ENCODE measurements around the gene HK1. TPM values are rescaled to one million over a fixed set of nuclear protein-coding genes. Genes with fewer than 3 reads are reported as not detected.

The HK1 gene
- total RNA-seq, 1 donor from 2014 or later, result 113 TPM

DNA sequence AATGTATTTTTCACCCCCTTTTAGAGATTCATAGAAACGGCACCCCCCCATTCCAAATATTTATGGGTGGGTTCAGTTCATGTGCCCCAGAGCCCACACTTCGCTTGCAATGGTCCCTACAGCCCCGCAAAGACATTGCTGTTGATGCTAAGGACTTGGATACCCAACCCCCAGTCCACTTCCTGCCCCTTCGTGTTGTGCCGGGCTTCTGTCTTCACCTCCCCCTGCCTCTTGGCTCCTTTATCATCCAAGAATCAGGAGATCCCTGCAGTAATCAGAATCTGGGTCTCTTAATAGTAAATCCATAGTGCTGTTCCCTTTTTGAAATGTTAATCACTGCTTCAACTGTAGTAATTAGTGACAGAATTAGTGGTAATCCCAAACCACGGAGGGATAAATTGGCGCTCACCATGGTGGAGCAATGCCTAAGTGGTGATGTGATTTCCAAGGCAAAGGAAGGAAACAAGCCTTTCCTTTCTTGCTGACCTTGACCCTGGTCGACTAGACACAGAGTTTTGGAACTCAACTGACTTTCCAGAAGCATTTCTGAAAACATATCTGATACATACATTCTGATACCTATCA lies 67.7 kb downstream of the HK1 start:
- peak in 1 of 2 donors; percentile 32 for DNase-seq (ENCODE audit: low read depth in 2 of 2)

DNA sequence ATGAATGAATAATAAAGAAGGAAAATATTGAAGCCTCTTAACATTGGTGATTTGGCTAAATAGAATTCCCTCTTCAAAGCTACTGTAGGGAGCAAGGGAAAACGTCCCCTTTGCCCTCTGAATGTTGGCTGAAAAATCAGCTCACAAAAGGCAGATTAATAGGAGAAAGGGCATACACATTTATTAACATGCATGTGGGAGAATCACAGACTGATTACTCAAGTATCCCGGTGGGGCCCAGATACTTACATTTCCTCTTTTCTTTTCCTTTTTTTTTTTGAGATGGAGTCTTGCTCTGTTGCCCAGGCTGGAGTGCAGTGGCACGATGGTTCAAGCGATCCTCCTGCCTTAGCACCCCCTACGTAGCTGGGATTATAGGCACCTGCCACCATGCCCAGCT lies 68.5 kb downstream of the HK1 start:
- no peak for DNase-seq (ENCODE audit: low read depth in 2 of 2)

DNA sequence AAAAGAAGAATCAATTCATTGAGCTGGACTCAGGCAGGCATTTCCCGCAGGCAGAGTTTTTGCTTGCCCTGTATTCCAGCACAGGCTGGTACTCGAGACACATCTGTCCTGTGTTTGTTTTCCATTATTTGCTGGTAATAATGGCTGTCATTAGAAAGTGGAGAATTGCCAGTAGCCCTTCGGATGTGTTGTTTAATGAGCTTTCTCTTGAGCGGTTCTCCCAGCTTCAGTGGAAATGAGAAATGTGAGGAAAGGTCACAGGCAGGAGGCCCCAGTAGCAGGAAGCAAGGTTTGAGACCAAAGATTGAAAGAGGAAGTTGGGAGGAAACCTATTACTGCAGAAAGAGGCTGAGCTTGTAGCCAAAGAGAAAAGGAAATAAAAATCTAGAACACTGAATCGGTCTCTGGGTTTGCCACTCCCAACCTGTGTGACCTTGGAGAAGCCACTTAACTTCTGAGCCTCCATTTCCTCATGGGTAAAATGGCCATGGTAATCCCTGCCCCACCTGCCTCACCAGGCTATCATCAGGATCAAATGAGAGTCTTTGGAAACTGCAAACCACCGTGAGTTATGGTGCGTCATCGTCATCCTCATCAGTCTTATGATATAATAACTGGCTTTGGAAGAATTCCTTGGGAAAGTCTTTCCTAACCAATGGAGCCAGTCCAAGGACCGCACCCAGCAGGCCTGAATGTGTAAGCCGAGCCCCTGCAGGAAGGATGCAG lies 70.7 kb downstream of the HK1 start:
- DNase-seq (ENCODE audit: low read depth in 2 of 2), result peak in 1 of 2 donors; percentile 62

DNA sequence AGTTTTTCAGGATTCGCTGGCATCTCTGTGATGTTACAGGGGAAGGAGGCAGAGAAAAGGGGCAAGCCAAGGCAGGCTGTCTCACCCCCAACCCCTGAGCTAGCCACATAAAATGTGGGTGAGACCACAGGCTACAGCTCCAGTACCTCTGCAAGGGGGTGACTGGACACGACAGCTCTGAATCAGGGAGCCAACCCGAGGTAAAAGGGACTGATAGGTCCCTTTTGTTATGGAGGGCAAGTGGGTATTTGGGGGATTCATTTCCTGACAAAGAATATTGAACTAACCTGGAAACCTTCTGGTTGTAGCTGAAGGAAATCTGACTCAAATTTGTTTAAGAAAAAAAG lies 71.2 kb downstream of the HK1 start:
- no peak for DNase-seq (ENCODE audit: low read depth in 2 of 2)

DNA sequence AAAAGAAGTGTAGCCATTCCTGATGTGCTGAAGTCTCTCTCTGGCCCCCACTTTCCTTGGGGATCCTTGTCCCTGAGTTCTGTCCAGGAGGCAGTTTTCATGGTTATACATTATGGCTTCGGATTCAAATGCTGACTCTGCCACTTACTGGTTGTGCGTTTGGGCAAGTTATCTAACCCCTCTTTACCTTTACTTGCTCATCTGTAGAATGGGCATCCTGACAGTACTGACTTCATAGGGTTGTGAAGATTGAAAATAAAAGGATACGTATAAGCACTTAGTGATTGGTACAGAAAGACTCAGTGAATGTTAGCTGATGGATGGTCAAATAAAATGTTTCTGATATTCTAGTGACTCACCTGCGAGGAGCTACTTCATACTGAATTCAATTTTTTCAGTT lies 73.3 kb downstream of the HK1 start:
- no peak for DNase-seq (ENCODE audit: low read depth in 2 of 2)

DNA sequence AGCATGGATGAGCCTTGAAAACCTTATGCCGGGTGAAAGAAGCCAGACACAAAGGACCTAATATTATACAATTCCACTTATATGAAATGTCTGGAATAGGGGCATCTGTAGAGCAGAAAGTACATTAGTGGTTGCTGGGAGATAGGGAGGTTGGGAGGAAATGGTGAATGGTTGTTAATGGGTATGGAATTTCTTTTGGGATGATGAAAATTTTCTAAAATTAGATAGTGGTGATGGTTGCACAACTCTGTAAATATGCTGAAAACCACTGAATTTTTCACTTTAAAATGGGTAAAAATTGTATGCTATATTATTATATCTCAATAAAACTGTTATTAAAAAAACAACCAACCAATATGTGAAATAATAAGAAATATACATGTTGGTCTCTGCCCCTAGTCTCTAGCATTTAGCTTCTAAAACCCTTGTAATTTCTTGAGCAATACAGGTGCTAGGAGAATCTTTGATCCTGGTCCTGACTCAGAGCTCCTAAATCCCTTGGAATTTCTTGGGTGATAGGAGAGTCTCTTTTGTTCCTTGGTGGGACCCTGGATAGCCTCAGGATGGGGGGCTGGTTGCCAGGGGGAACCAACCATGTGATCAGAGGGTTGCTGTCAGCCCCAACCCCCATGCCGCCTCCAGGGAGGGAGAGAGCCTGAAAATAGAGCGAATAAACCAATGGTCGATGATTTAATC lies 74.4 kb downstream of the HK1 start:
- no peak for DNase-seq (ENCODE audit: low read depth in 2 of 2)

DNA sequence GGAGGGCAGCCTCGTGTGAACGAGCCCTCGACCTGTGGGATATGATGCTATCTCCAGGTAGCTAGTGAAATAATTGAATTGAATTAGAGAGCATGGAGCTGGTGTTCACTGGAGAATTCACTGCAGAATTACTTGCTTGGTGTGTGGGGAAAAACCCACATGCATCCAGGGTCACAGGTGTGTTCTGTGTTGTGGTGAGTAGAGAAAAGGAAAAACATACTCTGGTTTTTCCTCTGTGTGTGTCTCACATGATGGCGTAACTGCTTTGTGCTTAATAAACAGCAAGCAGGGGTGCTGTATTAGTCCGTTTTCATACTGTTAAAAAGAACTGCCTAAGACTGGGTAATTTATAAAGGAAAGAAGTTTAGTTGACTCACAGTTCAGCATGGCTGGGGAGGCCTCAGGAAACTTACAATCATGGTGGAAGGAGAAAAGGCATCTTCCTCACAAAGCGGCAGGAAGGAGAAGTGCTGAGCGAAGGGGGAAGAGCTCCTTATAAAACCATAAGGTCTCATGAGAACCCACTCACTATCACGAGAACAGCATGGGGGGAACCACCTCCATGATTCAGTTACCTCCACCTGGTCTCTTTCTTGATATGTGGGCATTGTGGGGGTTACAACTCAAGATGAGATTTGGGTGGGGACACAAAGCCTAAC lies 75.8 kb downstream of the HK1 start:
- no peak for DNase-seq (ENCODE audit: low read depth in 2 of 2)

DNA sequence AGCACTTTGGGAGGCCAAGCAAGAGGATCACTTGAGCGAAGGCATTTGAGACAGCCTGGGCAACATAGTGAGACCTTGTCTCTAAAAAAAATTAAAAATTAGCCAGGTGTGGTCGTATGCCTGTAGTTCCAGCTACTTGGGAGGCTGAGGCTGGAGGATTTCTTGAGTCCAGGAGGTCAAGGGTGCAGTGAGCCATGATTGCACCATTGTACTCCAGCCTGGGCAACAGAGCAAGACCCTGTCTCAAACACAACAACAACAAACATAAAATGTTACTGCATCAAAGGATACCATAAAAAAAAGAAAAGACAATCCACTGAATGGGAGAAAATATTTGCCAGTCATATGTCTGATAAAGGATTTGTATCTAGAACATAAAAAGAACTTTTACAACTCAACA lies 77.9 kb downstream of the HK1 start:
- no peak for DNase-seq (ENCODE audit: low read depth in 2 of 2)

DNA sequence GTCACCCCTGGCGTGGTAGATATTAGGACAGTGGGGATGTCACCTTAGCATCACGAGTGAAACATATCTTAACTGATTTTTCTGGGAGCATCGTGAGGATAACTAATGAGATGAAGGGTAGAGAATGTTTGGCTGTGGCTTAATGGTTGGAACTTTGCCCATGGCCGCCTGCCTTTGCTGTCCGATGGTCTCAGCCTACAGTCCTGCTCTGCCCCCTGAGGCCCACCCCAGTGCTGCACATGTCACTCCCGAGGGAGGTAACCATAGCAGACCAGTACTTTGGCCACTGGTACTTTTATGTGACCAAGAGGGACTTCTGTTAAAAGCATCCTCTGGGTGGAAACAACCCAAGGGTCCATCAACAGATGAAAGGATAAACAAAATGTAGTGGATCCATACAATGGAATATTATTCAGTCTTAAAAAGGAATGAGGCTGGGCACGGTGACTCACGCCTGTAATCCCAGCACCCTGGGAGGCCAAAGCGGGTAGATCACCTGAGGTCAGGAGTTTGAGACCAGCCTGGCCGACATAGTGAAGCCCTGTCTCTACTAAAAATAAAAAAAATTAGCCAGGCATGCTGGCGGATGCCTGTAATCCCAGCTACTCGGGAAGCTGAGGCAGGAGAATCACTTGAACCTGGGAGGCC lies 80.0 kb downstream of the HK1 start:
- DNase-seq (ENCODE audit: low read depth in 2 of 2), result no peak

DNA sequence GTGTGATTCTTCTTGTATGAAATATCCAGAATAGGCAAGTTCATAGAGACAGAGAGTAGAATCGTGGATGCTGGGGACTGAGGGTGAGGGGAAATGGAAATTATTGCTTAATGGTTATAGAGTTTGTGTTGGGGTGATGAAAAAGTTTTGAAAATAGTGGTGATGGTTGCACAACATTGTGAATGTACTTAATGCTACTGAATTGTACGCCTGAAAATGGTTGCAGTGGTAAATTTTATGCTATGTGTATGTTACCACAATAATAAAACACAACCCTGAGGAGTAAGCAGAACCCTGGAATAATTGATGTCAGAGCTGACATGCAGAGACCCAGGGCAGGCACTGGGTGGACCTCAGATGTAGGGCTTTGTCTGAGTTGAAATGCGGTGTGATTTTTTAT lies 80.9 kb downstream of the HK1 start:
- DNase-seq (ENCODE audit: low read depth in 2 of 2), result no peak

DNA sequence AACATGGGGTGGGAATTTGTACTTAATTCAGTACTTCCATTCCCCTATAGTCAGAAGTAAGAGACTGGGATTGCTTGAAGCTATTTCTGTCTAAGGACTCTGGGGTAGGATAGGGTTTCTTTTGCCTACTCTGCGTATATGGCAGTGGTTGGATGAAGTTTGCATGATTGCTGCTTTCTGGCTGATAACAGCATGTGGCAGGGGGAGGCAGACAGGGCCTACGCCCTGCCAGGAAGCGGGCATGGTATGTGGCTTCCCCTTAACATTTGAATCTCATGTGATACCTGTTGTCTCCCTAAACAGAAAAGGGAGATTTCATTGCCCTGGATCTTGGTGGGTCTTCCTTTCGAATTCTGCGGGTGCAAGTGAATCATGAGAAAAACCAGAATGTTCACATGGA lies 81.3 kb downstream of the HK1 start:
- no peak for DNase-seq (ENCODE audit: low read depth in 2 of 2)

DNA sequence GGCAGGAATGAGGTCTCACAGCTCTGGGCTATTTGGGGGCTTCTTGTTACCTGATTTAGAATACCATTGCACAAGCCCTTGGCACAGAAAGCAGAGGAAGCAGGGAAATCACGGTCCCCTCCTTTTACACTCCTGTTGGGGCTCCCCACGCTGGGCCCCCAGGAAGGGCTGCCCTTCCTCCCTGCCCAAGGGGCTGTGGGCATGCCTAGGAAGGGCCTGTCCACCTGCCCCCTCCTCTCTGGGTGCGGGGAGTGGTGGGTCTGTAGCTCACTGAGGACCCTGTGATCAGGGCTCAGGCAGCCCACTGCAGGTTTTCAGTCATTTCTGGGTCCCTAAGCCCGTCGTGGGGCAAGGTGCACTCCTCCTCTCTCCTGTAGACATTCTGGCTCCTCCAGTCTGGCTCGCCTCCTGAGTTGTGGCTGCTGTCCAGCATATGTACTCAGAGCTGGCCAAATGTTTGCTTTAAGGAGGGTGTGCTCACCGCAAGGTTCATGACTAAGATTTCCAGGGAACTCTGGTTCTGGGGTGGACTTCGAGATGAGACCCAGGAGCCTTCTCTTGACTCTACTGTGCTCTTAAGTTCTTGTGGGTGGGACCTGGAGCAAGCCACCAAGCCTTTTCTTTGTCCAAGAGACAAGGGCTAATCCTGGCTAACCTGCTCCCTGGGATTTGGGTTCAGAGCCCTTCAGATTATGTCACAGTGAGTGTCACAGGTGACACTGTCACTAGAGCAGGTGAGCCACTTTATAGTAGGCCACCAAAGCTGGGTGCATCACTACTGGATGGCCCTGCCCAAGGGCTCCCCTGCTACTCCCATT lies 82.4 kb downstream of the HK1 start:
- peak in 1 of 2 donors; percentile 40 for DNase-seq (ENCODE audit: low read depth in 2 of 2)

DNA sequence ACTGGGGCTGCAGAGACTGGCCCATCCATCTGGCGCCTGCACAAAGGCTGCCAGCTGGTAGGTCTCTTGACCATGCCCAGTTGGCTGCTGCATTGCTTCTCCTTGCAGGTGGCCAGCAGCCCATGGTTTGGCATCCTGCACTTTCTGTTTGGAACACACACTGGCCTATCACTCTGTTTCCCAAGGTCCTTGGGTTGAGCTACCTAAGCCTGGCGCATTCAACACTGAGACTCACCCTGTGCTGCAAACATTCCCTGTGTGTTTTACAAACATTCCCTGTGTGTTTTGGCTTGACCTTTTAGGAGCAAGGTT lies 83.0 kb downstream of the HK1 start:
- no peak for DNase-seq (ENCODE audit: low read depth in 2 of 2)

DNA sequence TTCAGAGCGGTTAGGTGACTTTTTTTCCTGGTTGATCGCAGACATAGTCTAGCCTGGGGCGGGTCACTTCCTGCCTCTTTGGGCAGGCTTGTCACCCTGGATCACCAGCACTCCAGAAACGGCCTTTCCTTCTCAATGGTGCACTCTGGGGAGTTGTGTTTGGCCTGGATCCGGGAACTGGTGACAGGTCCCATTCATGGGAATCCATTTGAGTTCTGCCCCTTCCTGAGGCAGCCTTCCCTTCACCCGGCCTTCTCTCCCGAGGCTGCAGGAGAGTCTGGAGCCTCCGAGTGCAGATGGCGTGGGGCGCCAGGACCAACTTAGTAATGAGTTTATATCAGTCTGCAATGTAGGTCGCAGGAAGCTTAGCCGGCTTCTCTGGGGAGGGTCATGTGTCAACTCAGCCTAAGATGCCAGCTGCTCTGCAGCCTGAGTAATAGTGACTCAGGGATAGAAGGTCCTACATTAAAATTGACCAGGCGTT lies 84.2 kb downstream of the HK1 start:
- peak in 1 of 2 donors; percentile 61 for DNase-seq (ENCODE audit: low read depth in 2 of 2)

DNA sequence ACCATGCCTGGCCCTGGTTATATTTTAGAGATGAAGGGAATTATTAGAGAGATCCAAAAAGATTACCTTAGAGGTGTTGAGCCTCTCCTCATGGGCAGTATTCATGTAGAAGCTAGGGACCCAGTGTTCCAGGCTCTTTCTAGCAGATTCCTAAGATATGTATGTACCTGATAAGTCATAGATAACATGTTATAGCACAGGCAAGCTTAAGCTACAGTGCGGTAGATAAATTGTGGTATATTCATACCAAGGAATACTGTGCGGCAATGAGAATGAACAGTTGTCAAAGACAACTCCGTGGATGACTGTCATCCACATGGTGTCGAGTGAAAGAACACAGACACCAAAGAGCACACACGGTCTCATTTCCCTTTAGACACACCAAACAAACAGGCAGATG lies 85.4 kb downstream of the HK1 start:
- no peak for DNase-seq (ENCODE audit: low read depth in 2 of 2)

DNA sequence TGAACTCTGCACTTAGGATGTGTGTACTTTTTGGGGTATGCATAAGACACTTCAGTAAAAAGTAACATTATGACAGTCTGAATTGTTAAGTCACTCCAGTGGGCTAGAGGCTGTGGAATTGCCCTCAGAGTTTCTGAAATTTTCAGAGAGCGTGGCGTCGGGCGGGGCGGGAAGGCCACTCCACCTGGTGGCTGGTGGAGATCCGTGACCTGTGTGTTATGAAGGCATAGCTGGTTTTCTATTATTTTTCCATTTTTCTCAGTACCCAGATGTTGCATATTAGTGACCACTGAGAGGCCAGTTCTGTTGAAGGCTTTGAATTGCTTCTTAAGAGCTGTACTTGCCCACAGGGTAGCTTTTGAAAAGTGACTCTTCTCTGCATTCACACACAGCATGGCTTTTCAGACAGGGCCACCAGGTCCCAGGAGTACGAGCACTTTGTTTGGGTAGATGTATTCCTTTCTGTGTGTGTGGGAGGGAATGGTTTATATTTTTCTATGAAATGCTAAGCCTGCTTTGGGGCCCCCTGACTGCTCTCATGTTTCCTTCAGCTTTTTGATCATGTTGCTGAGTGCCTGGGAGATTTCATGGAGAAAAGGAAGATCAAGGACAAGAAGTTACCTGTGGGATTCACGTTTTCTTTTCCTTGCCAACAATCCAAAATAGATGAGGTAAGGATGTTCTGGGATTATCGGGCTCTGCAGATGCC lies 86.1 kb downstream of the HK1 start:
- no peak for DNase-seq (ENCODE audit: low read depth in 2 of 2)

DNA sequence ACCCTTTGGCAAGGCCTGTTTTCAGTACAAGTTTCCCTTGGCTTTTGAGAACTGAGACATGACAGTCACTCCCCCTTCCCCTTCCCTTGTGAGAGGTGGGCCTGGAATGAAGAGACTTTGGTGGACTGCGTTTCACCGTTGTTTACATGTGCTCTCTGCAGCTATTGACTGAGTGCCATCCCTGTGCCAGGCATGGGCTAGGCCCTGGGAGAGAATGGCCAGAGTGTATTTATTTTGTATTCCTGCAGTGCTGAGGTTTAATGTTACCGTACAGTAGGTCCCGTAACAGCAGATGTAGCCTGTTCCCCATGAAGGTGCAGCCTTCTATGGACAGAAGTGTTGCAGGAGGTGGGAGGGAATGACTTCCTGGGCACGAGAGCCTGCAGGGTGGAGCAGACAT lies 88.4 kb downstream of the HK1 start:
- no peak for DNase-seq (ENCODE audit: low read depth in 2 of 2)

DNA sequence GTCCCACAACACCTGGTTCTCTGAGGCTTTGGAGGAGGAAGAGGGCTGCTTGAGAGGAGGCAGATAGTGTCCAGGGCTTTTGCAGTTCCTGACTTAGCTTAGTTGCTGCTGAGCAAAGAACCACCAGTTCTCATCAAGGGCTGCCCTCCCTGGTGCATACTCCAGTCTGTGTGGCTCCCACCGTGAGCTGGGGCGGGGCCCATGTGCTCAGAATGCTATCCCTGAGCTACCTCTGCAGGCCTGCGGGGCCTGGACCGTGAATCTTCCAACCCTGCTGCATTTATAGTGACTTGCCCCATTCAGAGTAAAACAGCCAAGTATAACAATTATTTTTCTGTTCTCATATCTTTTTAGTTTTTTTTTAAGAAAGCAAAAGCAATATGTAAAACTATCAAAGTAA lies 89.2 kb downstream of the HK1 start:
- no peak for DNase-seq (ENCODE audit: low read depth in 2 of 2)

DNA sequence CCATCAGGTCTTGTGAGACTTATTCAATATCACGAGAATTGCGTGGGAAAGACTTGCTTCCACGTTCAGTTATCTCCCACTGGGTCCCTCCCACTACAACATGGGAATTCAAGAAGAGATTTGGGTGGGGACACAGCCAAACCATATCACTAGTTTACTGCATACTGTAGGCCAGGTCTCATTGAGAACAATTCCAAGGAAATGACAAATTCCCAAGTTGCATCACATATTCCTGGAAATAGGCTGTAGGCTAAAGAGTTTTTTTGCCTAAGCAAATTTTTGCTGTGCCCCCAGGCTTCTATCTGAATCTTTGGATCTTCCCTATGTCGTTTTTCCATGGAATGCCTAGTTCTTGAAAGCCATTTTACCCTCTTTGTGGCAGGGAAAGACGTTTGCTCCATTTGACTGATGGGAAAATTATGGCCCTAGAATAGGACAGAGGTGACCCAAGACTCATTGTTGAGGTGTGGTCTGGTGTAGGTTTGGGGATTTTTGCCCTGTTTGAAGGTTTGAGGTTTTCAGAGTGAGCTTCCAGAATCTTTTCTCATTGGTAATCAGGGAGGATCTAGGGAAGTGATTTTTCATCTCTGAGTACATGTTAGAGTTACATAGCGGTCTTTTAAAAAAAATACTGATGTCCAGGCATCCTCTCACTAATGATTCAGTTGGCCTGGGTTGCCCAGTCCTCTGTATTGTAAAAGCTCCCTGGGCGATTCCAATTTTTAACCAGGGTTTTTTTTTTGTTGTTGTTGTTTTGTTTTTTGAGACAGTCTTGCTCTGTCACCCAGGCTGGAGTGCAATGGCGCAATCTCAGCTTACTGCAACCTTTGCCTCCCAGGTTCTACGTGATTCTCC lies 94.1 kb downstream of the HK1 start:
- DNase-seq (ENCODE audit: low read depth in 2 of 2), result no peak

DNA sequence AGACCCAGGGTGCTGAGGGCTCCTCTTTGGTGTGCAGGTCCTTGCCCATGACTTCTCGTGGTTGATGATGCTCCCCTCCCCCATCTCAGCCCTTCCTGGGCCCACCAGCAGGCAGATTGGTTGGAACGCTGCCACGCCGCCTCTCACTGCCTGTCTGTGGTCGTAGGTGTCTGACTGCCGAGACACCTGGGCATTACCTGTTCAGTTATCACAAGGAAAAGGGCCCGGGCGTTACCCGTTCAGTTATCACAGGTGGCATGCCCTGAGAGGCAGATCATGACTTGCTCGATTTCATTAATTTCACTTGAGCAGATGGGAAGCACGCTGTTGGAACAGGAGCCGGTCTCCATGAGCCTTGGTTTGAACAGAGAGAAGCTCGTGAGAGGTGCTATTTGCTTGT lies 95.9 kb downstream of the HK1 start:
- no peak for DNase-seq (ENCODE audit: low read depth in 2 of 2)

Measured in dermis microvascular lymphatic vessel endothelial cell (primary cell).